ENCODE results near the gene JAML. TPM values are rescaled to one million over a fixed set of nuclear protein-coding genes. Genes with fewer than 3 reads are reported as not detected.

The JAML gene
- total RNA-seq, 2 experiments from 2014 or later = 148 to 150 TPM

DNA sequence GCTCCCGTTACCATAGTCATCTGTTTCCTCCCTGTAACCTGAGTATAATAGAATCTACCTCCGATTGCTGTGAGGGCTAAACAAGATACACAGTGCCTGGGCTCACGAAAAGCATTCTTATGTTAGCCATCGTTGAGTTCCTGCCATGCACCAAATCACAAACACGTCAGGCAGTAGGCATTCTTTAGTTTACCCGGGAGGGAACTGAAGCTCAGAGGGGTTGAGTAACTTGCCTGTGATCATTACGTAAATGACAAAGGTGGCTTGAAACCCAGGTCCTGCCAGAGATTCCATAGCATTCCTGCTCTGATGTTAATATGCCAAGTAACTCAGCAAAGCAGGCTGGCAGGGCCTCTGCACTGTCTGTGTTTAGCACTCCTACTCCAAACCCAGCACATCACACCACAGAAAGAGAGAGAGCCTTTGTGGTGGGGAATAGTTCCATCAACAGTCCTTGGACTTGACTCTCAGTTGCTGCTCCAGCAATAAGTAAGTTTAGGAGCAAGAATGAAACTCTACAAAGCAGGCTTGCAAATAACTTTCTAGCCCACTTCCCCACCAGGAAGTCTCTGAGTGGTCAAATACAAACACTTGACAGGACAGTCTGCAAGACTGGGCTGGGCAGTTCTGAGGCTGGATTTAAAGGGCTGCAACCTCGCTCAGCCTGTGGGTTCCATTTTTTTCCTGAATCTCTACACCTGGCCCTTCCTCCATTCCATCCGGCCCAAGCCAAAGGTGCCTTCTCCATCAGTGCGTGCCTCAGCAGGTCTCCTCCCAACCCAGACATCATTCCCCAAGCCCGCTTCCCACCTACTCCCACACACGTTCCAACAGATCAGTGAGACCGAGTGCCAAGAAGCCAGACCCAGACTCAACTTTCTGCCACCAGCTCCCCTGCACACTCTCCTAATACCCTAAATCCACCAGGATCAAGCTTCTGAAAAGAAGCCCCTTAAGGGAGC, 49.5 kb downstream of the JAML start:
- Mint-ChIP-seq H3K27me3 (peaks cover 20% of the 10 kb centered on the region), H3K36me3 (no peaks in the 10 kb centered on the region), H3K27ac (no peak overlapping the region), H3K9me3 (no peaks in the 10 kb centered on the region), H3K4me3 (no peak overlapping the region), H3K4me1 (peaks cover 6% of the 10 kb centered on the region)
- no peak for DNase-seq

- Mint-ChIP-seq H3K9me3 (no peaks in the 10 kb centered on the region), H3K27me3 (peaks cover 18% of the 10 kb centered on the region), H3K4me1 (peaks cover 6% of the 10 kb centered on the region), H3K36me3 (no peaks in the 10 kb centered on the region), H3K4me3 (no peak overlapping the region), H3K27ac (no peak overlapping the region)
- DNase-seq = no peak
These were observed 50.7 kb downstream of the JAML start for GRCh38 chr11:118174006-118174567.

GRCh38 chr11:118172356-118172755, 52.5 kb downstream of the JAML start:
- Mint-ChIP-seq H3K36me3 (no peaks in the 10 kb centered on the region), H3K27ac (no peak overlapping the region), H3K4me3 (no peak overlapping the region), H3K4me1 (peaks cover 6% of the 10 kb centered on the region), H3K9me3 (no peaks in the 10 kb centered on the region), H3K27me3 (peaks cover 18% of the 10 kb centered on the region)
- no peak for DNase-seq

DNA sequence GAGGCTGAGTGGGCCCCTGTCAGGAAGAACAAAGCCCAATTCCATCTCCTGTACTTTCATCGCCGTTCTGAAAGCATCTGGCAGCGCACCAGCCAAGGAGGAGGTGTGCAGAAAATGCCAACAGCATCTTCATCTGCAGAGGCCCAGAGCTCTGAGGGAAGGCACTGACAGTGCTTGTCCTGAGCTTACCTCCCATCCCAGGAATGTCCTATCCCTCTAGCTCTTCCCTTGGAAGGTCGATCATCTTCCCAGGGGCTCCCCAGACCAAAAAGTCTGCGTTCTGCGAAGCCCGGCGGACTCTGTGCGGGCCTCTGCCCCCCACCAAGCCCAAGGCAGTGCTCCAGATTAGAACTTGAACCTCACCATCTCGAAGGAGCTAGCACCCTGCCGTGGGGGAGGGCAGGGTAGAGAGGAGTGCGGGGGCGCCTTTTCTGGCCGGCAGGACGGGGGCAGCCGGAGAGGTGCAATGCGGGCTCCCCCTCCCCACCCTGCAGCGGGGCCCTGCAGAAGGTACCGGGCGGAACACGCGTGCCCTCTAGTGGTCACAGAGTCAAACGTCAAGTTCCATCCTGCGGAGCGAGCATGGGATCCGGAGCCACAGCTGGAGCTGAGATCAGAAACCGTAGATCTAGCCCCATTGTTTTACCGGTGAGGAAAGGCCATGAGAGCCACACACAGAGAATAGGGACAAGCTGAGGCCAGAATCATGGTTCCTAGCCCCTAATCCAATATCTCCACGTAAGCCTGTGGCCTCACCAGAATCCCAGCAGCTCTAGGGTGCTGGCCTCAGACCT, 53.3 kb downstream of the JAML start:
- Mint-ChIP-seq H3K27ac (no peak overlapping the region), H3K36me3 (no peaks in the 10 kb centered on the region), H3K9me3 (no peaks in the 10 kb centered on the region), H3K4me1 (peaks cover 6% of the 10 kb centered on the region), H3K4me3 (no peak overlapping the region), H3K27me3 (peaks cover 17% of the 10 kb centered on the region)
- peak; percentile 73 for DNase-seq

DNA sequence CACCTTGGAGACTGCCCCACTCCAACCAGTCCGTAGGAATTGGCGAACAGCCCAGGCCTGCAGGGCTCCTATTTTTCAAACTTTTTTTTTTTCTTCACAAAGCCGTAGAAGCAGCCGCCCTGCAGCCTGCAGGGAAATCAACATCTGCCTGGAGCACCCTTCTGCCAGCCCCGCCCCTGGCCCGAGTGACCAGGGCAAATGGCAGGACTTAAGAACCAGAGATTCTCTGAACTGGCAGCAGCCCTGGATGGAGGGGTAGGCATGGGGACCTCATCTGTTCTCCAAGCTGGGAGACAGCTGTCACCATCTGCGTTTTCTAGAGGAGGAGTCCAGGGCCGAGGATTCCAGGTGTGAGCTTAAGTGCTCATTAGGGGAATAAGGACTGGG, 53.9 kb downstream of the JAML start:
- Mint-ChIP-seq H3K4me3 (no peak overlapping the region), H3K27ac (no peak overlapping the region), H3K36me3 (no peaks in the 10 kb centered on the region), H3K9me3 (no peaks in the 10 kb centered on the region), H3K4me1 (peaks cover 6% of the 10 kb centered on the region), H3K27me3 (peaks cover 12% of the 10 kb centered on the region)
- no peak for DNase-seq

- H3K27ac Mint-ChIP-seq = no peak overlapping the region
- H3K36me3 Mint-ChIP-seq = no peaks in the 10 kb centered on the region
- no peak for DNase-seq
- H3K9me3 Mint-ChIP-seq = no peaks in the 10 kb centered on the region
- H3K27me3 Mint-ChIP-seq = peaks cover 9% of the 10 kb centered on the region
- H3K4me3 Mint-ChIP-seq = no peak overlapping the region
- H3K4me1 Mint-ChIP-seq = peaks cover 4% of the 10 kb centered on the region
These were observed 54.6 kb downstream of the JAML start for GRCh38 chr11:118170231-118170630.

DNA sequence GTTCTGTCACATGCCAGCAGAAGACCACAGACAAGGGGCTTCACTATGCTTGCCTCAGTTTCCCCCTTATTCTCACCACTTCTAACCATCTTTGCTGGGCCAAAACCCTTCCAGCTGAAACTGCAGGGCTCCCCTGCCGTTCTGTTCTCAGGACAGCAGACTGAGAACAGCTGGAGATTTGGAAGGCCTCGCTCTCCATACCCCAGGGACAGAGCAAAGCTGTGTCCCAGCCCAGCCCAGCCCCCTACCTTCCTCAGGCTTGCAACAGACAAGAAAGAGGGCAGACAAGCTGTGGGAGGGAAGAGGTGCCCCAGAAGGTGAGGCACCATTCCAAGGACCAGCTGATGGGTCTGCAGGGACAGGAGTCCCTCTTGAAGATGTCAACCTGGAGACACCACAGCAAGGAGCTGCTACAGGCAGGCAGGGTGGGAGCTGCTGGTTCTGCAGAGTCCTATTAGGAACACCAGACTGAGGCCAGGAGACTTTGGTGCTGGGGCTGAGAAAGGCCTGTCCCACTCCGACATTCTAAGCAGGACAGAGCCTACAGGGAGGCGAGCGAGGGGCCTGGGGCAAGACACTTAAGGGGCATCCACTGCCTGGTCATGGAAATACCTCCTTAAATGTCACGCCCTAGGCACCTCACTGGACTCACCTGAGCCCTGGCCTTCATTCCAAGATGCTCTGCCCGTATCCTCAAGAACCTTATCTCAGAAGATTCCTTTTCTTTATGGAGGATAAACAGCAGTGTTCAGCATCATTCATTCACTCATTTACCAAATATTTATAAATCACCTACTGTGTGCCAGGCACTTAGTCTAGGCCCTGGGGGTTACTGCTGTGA, 55.3 kb downstream of the JAML start:
- Mint-ChIP-seq H3K4me3 (no peak overlapping the region), H3K4me1 (peaks cover 4% of the 10 kb centered on the region), H3K27ac (no peak overlapping the region), H3K27me3 (peaks cover 9% of the 10 kb centered on the region), H3K9me3 (no peaks in the 10 kb centered on the region), H3K36me3 (no peaks in the 10 kb centered on the region)
- DNase-seq = no peak

DNA sequence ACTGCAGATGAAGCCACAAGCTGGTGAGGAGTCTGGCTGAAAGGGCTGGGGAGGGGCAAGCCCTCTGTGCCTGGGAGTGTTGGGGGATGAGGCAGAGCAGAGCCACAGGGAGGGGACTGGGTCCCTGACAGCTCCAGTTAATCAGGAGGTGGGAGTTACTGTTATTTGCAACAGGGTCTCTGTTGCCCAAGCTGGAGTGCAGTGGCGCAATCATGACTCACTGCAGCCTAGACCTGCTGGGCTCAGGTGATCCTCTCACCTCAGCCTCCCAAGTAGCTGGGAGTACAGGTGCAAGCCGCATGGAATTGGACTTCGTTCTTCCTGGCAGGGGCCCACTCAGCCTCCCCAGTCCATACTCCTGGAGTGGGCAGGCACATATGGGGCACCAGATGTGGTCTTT, 56.1 kb downstream of the JAML start:
- no peak overlapping the region for H3K4me3 Mint-ChIP-seq
- peaks cover 4% of the 10 kb centered on the region for H3K4me1 Mint-ChIP-seq
- peaks cover 9% of the 10 kb centered on the region for H3K27me3 Mint-ChIP-seq
- DNase-seq = no peak
- no peak overlapping the region for H3K27ac Mint-ChIP-seq
- H3K9me3 Mint-ChIP-seq = no peaks in the 10 kb centered on the region
- no peaks in the 10 kb centered on the region for H3K36me3 Mint-ChIP-seq

GRCh38 chr11:118168316-118168715, 56.5 kb downstream of the JAML start:
- Mint-ChIP-seq H3K4me3 (no peak overlapping the region), H3K36me3 (no peaks in the 10 kb centered on the region), H3K9me3 (no peaks in the 10 kb centered on the region), H3K27me3 (peaks cover 12% of the 10 kb centered on the region), H3K27ac (no peak overlapping the region), H3K4me1 (peaks cover 4% of the 10 kb centered on the region)
- DNase-seq = no peak

DNA sequence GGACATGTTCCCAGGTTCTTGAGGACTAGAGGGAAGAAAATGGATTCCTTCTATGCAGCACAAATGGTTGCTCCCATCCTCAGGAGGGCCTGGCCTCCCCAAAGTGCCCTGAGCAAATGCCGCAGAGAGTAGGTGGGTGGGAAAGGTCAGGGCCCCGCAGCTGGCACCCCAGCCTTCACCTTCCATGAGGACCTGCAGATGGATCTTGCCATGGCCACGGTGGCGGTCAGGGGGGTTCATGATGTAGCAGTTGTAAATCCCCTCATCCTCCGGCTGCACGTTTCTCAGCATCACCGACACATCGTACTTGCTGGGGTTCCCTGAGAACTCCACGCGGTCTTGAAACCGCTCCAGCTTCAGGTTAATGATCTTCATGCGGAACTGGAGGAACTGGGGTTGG, 56.9 kb downstream of the JAML start:
- H3K4me1 Mint-ChIP-seq = peaks cover 4% of the 10 kb centered on the region
- no peak overlapping the region for H3K27ac Mint-ChIP-seq
- H3K27me3 Mint-ChIP-seq = peaks cover 12% of the 10 kb centered on the region
- H3K36me3 Mint-ChIP-seq = no peaks in the 10 kb centered on the region
- H3K4me3 Mint-ChIP-seq = no peak overlapping the region
- no peaks in the 10 kb centered on the region for H3K9me3 Mint-ChIP-seq
- DNase-seq = no peak

GRCh38 chr11:118167253-118167652, 57.6 kb downstream of the JAML start:
- peaks cover 4% of the 10 kb centered on the region for H3K4me1 Mint-ChIP-seq
- H3K27me3 Mint-ChIP-seq = peaks cover 12% of the 10 kb centered on the region
- H3K9me3 Mint-ChIP-seq = no peaks in the 10 kb centered on the region
- no peaks in the 10 kb centered on the region for H3K36me3 Mint-ChIP-seq
- H3K27ac Mint-ChIP-seq = no peak overlapping the region
- H3K4me3 Mint-ChIP-seq = no peak overlapping the region
- no peak for DNase-seq

GRCh38 chr11:118166641-118167040, 58.2 kb downstream of the JAML start:
- peaks cover 12% of the 10 kb centered on the region for H3K27me3 Mint-ChIP-seq
- no peaks in the 10 kb centered on the region for H3K9me3 Mint-ChIP-seq
- H3K4me3 Mint-ChIP-seq = no peak overlapping the region
- no peaks in the 10 kb centered on the region for H3K36me3 Mint-ChIP-seq
- DNase-seq = no peak
- H3K4me1 Mint-ChIP-seq = peaks cover under 1% of the 10 kb centered on the region
- no peak overlapping the region for H3K27ac Mint-ChIP-seq

GRCh38 chr11:118164885-118165284, 59.9 kb downstream of the JAML start:
- Mint-ChIP-seq H3K36me3 (no peaks in the 10 kb centered on the region), H3K4me3 (no peak overlapping the region), H3K27me3 (peaks cover 6% of the 10 kb centered on the region), H3K9me3 (no peaks in the 10 kb centered on the region), H3K4me1 (no peaks in the 10 kb centered on the region), H3K27ac (no peak overlapping the region)
- no peak for DNase-seq

GRCh38 chr11:118163494-118163893, 61.3 kb downstream of the JAML start:
- DNase-seq = no peak
- H3K36me3 Mint-ChIP-seq = no peaks in the 10 kb centered on the region
- H3K4me1 Mint-ChIP-seq = no peaks in the 10 kb centered on the region
- no peak overlapping the region for H3K27ac Mint-ChIP-seq
- no peak overlapping the region for H3K4me3 Mint-ChIP-seq
- peaks cover 12% of the 10 kb centered on the region for H3K27me3 Mint-ChIP-seq
- H3K9me3 Mint-ChIP-seq = no peaks in the 10 kb centered on the region

Measured in activated naive CD8-positive, alpha-beta T cell treated with anti-CD3 and anti-CD28 coated beads for 36 hours (primary cell).